Measurements from ENCODE around the gene EGR1. TPM values are rescaled to one million over a fixed set of nuclear protein-coding genes. Genes with fewer than 3 reads are reported as not detected.
A peak's percentile ranks its signal among the peaks of the same experiment; 100 is the strongest.

The EGR1 gene
- polyA plus RNA-seq, 1 donor from 2014 or later = 15.6 TPM

DNA sequence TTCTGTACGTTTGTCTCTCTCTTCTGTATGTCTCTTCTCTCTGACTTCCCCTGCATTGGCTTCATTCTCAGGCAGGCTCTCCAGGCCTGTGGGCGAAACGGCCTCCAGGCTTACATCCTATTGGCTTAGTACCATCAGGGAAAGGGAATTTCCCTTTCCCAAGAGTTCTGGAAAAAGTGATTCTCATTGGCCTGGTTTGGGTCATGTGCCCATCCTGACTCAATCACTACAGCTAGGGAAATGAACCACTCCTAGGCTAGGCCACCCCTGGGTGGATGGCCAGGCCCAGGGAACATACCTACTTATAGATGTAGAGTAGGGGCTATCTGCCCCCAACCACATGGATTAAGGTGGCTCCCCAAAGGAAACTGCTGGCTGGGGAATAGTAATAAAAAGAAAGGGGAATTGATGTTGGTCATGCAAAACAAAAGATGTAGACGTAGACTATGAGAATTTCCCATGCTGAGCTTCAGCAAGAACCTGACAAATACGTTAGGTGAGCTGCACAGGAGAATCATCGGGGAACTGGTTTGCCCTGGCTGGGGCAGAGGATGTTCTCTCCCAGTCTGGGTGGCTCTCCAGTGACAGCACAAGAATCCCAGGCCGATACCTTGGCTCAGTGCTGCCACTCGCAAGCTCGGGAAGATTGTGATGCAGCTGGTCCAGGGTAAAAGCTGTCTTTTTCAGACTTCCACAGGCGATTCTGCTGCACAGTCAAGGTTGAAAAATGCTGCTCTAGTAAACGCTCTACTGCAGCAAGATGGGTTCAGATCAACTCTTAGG, 3.7 kb upstream of the EGR1 start:
- Histone ChIP-seq H3K79me2 (replicated peaks; ENCODE audit: insufficient read depth, low read length) (no peaks in the 10 kb centered on the region), H3K27ac (ENCODE audit: low read length) (no peak overlapping the region), H3K27me3 (ENCODE audit: insufficient read depth, low read depth, low read length) (peaks cover 9% of the 10 kb centered on the region), H3F3A (ENCODE audit: insufficient read depth, low read length, poor library complexity, severe bottlenecking) (no peaks in the 10 kb centered on the region), H3K9me3 (ENCODE audit: low read length) (no peaks in the 10 kb centered on the region), H3K36me3 (ENCODE audit: insufficient read depth, low read length) (no peaks in the 10 kb centered on the region), H3K9me2 (ENCODE audit: insufficient read depth, low read length) (no peaks in the 10 kb centered on the region), H2AFZ (ENCODE audit: low read depth, low read length) (no peak overlapping the region), H3K4me2 (ENCODE audit: low read length) (no peak overlapping the region), H4K20me1 (ENCODE audit: insufficient read depth) (peaks cover 4% of the 10 kb centered on the region), H3K9ac (ENCODE audit: low read length) (no peak overlapping the region), H3K4me3 (ENCODE audit: low read length) (no peak overlapping the region)
- TF ChIP-seq, protein P1, sequence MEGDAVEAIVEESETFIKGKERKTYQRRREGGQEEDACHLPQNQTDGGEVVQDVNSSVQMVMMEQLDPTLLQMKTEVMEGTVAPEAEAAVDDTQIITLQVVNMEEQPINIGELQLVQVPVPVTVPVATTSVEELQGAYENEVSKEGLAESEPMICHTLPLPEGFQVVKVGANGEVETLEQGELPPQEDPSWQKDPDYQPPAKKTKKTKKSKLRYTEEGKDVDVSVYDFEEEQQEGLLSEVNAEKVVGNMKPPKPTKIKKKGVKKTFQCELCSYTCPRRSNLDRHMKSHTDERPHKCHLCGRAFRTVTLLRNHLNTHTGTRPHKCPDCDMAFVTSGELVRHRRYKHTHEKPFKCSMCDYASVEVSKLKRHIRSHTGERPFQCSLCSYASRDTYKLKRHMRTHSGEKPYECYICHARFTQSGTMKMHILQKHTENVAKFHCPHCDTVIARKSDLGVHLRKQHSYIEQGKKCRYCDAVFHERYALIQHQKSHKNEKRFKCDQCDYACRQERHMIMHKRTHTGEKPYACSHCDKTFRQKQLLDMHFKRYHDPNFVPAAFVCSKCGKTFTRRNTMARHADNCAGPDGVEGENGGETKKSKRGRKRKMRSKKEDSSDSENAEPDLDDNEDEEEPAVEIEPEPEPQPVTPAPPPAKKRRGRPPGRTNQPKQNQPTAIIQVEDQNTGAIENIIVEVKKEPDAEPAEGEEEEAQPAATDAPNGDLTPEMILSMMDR (IDR thresholded peaks at IDR 0.05; ENCODE audit: poor library complexity, severe bottlenecking) = no peak
- TF ChIP-seq TAF1 (IDR thresholded peaks at IDR 0.05; ENCODE audit: low read depth) = no peak
- TF ChIP-seq MXI1 (conservative IDR thresholded peaks at IDR 0.05; ENCODE audit: poor library complexity, severe bottlenecking) = no peak
- no peak for TF ChIP-seq SMC3 (conservative IDR thresholded peaks at IDR 0.05; ENCODE audit: poor library complexity)
- TF ChIP-seq EZH2 (IDR thresholded peaks at IDR 0.05; ENCODE audit: borderline replicate concordance, insufficient read depth, low read length, poor library complexity, severe bottlenecking) = no peak
- TF ChIP-seq RAD21 (conservative IDR thresholded peaks at IDR 0.05) = no peak
- TF ChIP-seq, protein P2, sequence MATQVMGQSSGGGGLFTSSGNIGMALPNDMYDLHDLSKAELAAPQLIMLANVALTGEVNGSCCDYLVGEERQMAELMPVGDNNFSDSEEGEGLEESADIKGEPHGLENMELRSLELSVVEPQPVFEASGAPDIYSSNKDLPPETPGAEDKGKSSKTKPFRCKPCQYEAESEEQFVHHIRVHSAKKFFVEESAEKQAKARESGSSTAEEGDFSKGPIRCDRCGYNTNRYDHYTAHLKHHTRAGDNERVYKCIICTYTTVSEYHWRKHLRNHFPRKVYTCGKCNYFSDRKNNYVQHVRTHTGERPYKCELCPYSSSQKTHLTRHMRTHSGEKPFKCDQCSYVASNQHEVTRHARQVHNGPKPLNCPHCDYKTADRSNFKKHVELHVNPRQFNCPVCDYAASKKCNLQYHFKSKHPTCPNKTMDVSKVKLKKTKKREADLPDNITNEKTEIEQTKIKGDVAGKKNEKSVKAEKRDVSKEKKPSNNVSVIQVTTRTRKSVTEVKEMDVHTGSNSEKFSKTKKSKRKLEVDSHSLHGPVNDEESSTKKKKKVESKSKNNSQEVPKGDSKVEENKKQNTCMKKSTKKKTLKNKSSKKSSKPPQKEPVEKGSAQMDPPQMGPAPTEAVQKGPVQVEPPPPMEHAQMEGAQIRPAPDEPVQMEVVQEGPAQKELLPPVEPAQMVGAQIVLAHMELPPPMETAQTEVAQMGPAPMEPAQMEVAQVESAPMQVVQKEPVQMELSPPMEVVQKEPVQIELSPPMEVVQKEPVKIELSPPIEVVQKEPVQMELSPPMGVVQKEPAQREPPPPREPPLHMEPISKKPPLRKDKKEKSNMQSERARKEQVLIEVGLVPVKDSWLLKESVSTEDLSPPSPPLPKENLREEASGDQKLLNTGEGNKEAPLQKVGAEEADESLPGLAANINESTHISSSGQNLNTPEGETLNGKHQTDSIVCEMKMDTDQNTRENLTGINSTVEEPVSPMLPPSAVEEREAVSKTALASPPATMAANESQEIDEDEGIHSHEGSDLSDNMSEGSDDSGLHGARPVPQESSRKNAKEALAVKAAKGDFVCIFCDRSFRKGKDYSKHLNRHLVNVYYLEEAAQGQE (IDR thresholded peaks at IDR 0.05; ENCODE audit: borderline replicate concordance) = no peak
- TF ChIP-seq POLR2AphosphoS5 (IDR thresholded peaks at IDR 0.05) = no peak
- TF ChIP-seq EP300 (conservative IDR thresholded peaks at IDR 0.05; ENCODE audit: poor library complexity, severe bottlenecking) = no peak

DNA sequence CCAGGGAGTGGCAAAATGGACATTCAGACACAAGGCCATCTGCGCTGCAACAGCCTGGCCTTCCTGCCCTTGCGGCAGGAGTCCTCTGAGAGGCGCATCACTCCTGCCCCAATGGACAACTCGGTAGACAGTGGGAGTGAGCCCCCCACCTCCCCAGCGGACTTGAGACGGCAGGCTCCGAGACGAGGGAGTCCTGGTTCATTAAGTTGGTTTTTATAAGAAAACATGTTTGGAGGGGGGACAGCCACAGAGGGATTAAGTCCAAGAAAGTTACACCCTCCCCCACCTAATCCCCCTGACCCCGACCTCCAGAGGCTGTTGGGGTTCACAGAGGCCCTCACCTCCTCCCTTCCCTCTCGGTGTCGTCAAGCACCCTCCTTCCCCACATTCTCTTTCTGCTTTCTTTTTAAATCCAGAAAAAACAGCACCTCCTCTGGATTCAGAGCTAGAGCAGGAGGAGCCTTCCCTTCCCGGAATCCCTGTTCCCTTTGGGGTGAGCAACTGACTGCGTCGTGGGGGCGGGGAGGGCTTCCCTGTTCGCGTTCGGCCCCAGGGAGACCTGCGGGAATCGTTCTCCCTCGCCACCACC, 1.8 kb upstream of the EGR1 start:
- Histone ChIP-seq H3K4me2 (ENCODE audit: low read length) (peak overlapping the region; percentile 66), H4K20me1 (ENCODE audit: insufficient read depth) (peaks cover 4% of the 10 kb centered on the region), H3K9me3 (ENCODE audit: low read length) (no peaks in the 10 kb centered on the region), H3F3A (ENCODE audit: insufficient read depth, low read length, poor library complexity, severe bottlenecking) (no peaks in the 10 kb centered on the region), H3K9me2 (ENCODE audit: insufficient read depth, low read length) (no peaks in the 10 kb centered on the region), H3K9ac (ENCODE audit: low read length) (peak overlapping the region; percentile 99), H3K27ac (ENCODE audit: low read length) (peak overlapping the region; percentile 99), H3K27me3 (ENCODE audit: insufficient read depth, low read depth, low read length) (peaks cover 23% of the 10 kb centered on the region), H3K36me3 (ENCODE audit: insufficient read depth, low read length) (no peaks in the 10 kb centered on the region), H2AFZ (ENCODE audit: low read depth, low read length) (no peak overlapping the region), H3K79me2 (replicated peaks; ENCODE audit: insufficient read depth, low read length) (no peaks in the 10 kb centered on the region), H3K4me3 (ENCODE audit: low read length) (peak overlapping the region; percentile 84)
- TF ChIP-seq POLR2AphosphoS5 (IDR thresholded peaks at IDR 0.05) (no peak), SMC3 (conservative IDR thresholded peaks at IDR 0.05; ENCODE audit: poor library complexity) (no peak), TAF1 (IDR thresholded peaks at IDR 0.05; ENCODE audit: low read depth) (no peak), MXI1 (conservative IDR thresholded peaks at IDR 0.05; ENCODE audit: poor library complexity, severe bottlenecking) (no peak), EZH2 (IDR thresholded peaks at IDR 0.05; ENCODE audit: borderline replicate concordance, insufficient read depth, low read length, poor library complexity, severe bottlenecking) (no peak), RAD21 (conservative IDR thresholded peaks at IDR 0.05) (no peak), EP300 (conservative IDR thresholded peaks at IDR 0.05; ENCODE audit: poor library complexity, severe bottlenecking) (no peak)
- TF ChIP-seq, protein P2 (IDR thresholded peaks at IDR 0.05; ENCODE audit: borderline replicate concordance) = no peak
- TF ChIP-seq, protein P1 (IDR thresholded peaks at IDR 0.05; ENCODE audit: poor library complexity, severe bottlenecking) = no peak

All from neural cell (in vitro differentiated cells).